RCC 7860 (cell line): Measurements from ENCODE around the gene PCDHGB6.
"Not testable (repeated sequence)": the region's sequence is repeated elsewhere in the genome, so short reads cannot be mapped to it uniquely, and the experiment has no call there.

Experiments used
- DNase-seq: peaks from one replicate; pipeline ENCODE4 v3.0.0-alpha.2; 2015; ENCODE audit warnings: low spot score
- FAIRE-seq: peaks from 2 replicates; lab custom pipeline; 2012; peaks lifted over from hg19 to GRCh38; lab: Jason Lieb, UNC

PCDHGB6 gene

DNA sequence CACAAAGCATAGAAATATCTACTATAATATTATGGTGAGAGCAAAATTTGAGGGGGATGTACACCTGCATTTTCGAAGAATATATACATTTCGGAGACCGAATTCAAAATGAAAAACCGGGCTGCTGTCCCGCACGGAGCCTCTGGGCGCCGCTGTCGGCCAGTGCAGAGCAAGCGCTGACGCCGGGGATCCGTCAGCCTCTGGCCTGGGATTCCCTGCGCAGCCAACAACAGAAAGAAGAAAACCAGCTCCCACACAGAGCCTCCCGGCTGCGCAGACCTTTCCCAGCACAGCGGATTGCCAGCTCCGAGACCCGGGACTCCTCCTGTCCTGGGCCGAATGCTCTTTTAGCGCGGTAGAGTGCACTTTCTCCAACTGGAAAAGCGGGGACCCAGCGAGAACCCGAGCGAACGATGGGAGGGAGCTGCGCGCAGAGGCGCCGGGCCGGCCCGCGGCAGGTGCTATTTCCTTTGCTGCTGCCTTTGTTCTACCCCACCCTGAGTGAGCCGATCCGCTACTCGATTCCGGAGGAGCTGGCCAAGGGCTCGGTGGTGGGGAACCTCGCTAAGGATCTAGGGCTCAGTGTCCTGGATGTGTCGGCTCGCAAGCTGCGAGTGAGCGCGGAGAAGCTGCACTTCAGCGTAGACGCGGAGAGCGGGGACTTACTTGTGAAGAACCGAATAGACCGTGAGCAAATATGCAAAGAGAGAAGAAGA lies at the start of gene PCDHGB6:
Gene PCDHGB6, plus strand, starts transcription at position 232 of the 716 bp plus-strand sequence. Its CDS starts 182 bp downstream, at position 414.
- peak; percentile 35 for DNase-seq
- not testable (repeated sequence) for FAIRE-seq

DNA sequence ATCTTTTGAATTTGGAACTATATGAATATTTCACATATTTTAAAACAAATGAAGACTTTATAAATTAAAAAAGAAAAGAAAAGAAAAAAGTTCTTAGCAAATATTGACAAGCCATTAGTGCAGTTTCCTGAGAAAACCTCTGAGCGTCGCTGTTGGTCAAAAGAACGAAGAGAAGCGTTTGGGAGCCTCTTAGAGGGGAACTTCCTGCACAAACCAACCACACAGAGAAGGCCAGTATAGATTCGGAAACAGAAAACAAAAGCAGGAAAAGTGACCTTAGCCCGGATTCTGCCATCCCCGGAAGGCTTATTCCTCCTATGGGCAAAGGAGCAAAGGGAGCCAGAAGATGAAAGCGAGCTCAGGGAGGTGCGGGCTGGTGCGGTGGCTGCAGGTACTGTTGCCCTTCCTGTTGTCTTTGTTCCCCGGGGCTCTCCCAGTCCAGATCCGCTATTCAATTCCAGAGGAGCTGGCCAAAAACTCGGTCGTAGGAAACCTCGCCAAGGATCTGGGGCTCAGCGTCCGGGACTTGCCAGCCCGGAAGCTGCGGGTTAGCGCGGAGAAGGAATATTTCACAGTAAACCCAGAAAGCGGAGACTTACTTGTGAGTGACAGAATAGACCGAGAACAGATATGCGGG lies 47.9 kb upstream of the PCDHGB6 start, which contains the start of gene PCDHGB2:
Gene PCDHGB2, plus strand, starts transcription at position 205 of the 637 bp plus-strand sequence. Its CDS starts 142 bp downstream, at position 347.
- DNase-seq (no peak), FAIRE-seq (peak; percentile 2)

DNA sequence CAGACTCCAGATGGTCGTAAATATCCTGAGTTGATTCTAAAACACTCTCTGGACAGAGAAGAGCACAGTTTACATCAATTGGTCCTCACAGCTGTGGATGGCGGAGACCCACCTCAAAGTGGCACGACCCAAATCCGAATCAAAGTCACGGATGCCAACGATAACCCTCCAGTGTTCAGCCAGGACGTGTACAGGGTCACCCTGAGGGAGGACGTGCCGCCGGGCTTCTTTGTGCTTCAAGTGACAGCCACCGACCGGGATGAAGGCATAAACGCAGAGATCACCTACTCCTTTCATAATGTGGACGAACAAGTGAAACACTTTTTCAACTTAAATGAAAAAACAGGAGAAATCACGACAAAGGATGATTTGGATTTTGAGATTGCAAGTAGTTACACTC lies 47.1 kb upstream of the PCDHGB6 start:
- DNase-seq = no peak
- no peak for FAIRE-seq

DNA sequence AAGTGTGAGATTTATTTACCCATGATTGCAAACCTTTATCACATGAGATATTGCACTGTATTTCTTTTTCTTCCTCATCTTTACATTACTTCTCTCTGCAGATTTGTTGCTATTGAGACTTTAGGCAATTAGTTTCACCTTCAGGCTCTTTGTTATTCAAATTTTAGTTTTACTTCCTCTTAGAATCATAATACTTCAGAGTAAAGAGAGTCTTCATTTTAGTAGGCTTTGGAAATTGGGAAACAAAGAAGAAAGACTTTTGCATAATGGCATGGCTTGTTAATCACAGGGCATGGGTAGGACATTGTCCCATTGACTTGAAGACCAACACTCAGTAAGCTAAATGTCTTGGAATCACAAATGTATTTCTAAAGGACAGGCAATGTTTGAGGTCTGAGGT lies 45.1 kb upstream of the PCDHGB6 start:
- no peak for FAIRE-seq
- DNase-seq = no peak

DNA sequence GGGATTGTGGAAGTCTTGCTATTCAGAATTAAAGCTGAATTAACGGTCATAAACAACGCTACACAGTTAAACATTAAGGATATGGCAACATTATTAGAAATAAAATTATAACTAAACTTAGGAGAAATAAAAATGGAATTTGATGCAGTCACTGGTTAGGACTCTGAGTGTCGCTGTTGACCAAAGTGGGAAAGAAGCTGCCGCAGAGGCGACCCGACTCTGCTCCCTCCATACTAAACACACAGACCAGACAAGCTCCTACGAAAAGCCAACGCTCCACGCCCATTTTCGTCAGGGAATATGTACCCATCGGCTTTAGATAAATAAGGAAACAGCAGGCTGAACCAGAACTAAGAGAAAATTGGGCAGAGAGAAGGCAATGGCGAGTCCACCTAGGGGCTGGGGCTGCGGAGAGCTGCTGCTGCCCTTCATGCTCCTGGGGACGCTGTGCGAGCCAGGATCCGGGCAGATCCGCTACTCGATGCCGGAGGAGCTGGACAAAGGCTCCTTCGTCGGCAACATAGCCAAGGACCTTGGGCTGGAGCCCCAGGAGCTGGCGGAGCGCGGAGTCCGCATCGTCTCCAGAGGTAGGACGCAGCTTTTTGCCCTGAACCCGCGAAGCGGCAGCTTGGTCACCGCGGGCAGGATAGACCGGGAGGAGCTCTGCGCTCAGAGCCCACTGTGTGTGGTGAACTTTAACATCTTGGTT lies 43.7 kb upstream of the PCDHGB6 start, which contains the start of gene PCDHGA5:
Gene PCDHGA5, plus strand, starts transcription at position 211 of the 709 bp plus-strand sequence. Its CDS starts 169 bp downstream, at position 380.
- FAIRE-seq (no peak), DNase-seq (no peak)

DNA sequence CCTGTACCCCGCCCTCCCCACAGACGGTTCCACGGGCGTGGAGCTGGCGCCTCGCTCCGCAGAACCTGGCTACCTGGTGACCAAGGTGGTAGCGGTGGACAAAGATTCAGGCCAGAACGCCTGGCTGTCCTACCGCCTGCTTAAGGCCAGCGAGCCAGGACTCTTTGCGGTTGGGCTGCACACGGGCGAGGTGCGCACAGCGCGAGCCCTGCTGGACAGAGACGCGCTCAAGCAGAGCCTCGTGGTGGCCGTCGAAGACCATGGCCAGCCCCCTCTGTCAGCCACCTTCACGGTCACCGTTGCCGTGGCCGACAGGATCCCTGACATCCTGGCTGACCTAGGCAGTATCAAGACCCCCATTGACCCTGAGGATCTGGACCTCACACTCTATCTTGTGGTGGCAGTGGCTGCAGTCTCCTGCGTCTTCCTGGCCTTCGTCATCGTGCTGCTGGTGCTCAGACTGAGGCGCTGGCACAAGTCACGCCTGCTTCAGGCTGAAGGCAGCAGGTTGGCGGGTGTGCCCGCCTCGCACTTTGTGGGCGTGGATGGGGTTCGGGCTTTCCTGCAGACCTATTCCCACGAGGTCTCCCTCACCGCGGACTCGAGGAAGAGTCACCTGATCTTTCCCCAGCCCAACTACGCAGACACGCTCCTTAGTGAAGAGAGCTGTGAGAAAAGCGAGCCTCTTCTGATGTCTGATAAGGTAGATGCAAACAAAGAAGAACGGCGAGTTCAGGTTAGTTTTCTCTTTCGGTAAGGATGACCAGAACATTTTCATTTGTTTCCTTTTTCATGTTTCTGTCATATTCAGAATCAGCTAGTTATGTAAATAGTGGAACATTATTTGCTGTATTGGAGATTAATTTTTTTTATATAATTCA lies 41.6 kb upstream of the PCDHGB6 start:
- FAIRE-seq (no peak), DNase-seq (no peak)

DNA sequence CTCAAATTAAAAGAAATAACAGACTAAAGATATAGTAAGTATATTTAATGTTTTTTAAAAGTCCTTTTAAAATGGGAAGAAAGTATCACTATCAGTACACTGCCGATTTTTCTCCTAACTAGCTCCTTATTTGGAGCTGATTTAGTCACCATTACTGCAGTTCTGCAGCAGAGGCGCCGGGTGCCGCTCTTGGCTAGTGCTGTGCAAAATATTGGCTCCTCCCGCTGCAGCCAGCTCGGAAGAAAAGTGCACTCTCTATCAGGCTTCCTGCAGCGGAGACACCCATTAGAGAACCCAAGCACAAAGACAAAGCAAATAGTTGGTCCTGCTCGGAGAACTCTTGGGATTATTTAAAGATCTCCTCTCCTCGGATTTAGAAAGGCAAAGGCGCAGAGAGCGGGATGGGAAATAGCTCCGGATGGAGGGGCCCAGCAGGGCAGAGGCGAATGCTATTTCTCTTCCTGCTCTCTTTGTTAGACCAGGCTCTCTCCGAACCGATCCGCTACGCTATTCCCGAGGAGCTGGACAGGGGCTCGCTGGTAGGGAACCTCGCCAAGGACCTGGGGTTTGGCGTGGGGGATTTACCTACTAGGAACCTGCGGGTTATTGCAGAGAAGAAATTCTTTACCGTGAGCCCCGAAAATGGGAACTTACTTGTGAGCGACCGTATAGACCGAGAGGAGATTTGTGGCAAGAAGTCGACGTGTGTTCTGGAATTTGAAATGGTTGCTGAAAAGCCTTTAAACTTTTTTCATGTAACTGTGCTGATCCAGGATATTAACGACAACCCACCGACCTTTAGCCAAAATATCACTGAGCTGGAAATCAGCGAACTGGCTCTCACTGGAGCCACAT lies 37.6 kb upstream of the PCDHGB6 start, which contains the start of gene PCDHGB3:
Gene PCDHGB3, plus strand, starts transcription at position 249 of the 855 bp plus-strand sequence. Its CDS starts 153 bp downstream, at position 402.
- no peak for DNase-seq
- FAIRE-seq = no peak

DNA sequence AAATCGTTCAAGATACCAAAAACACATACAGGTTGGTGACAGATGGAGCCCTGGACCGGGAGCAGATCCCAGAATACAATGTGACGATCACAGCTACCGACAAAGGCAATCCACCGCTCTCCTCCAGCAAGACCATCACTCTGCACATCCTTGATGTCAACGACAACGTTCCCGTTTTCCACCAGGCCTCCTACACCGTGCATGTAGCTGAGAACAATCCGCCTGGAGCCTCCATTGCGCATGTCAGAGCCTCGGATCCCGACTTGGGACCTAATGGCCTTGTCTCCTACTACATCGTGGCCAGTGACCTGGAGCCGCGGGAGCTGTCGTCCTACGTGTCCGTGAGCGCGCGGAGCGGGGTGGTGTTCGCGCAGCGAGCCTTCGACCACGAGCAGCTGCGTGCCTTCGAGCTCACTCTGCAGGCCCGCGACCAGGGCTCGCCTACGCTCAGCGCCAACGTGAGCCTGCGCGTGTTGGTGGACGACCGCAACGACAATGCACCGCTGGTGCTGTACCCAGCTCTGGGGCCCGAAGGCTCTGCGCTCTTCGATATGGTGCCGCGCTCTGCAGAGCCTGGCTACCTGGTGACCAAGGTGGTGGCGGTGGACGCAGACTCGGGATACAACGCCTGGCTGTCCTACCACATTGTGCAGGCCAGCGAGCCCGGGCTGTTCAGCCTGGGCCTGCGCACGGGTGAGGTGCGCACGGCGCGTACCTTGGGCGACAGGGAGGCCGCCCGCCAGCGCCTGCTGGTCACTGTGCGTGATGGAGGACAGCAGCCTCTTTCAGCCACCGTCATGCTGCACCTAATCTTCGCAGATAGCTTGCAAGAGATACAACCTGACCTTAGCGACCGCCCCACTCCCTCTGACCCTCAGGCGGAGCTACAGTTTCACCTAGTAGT lies 36.0 kb upstream of the PCDHGB6 start:
- no peak for DNase-seq
- no peak for FAIRE-seq

DNA sequence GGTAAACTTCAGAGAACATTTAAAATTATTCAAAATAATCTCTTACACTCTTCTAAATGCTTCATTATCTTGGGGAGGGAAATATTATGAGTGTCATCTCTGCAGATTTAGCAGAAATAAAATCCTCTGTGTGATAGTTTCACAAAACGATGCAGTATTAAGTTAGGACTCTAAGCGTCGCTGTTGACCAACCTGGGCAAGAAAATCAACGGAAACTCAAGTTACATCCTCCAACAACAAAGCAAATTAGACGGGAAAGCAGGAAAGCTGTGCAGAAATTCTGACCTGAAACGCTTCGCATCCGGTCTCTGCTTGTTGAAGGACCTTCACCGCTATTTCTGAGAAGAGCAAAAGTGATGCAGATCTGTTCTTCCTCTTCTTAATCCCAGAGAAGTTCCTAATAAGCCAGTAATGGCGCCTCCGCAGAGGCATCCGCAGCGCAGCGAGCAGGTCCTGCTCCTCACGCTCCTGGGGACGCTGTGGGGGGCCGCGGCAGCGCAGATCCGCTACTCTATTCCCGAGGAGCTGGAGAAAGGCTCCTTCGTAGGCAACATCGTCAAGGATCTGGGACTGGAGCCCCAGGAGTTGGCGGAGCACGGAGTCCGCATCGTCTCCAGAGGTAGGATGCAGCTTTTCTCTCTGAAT lies 34.0 kb upstream of the PCDHGB6 start, which contains the start of gene PCDHGA6:
Gene PCDHGA6, plus strand, starts transcription at position 219 of the 645 bp plus-strand sequence. Its CDS starts 193 bp downstream, at position 412.
- no peak for FAIRE-seq
- no peak for DNase-seq

DNA sequence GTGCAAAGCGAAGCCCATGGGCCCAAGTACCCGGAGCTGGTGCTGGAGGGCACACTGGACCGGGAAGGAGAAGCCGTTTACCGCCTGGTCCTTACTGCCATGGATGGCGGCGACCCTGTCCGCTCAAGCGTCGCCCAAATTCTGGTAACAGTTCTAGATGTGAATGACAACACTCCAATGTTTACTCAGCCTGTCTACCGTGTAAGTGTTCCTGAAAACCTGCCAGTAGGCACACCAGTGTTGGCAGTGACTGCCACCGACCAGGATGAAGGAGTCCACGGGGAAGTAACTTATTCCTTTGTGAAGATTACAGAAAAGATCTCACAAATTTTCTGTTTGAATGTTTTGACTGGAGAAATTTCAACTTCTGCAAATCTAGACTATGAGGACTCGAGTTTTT lies 33.2 kb upstream of the PCDHGB6 start:
- FAIRE-seq (no peak), DNase-seq (no peak)

DNA sequence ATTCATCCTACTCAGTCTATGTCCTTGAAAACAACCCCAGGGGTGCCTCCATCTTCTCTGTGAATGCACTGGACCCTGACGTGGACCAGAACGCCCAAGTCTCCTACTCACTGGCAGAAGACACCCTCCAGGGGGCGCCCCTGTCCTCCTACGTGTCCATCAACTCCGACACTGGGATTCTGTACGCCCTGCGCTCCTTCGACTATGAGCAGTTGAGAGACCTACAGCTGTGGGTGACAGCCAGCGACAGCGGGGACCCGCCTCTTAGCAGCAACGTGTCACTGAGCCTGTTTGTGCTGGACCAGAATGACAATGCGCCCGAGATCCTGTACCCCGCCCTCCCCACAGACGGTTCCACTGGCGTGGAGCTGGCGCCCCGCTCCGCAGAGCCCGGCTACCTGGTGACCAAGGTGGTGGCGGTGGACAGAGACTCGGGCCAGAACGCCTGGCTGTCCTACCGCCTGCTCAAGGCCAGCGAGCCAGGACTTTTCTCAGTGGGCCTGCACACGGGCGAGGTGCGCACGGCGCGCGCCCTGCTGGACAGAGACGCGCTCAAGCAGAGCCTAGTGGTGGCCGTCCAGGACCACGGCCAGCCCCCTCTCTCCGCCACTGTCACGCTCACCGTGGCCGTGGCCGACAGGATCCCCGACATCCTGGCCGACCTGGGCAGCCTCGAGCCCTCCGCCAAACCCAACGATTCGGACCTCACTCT lies 32.2 kb upstream of the PCDHGB6 start:
- FAIRE-seq = not testable (repeated sequence)

DNA sequence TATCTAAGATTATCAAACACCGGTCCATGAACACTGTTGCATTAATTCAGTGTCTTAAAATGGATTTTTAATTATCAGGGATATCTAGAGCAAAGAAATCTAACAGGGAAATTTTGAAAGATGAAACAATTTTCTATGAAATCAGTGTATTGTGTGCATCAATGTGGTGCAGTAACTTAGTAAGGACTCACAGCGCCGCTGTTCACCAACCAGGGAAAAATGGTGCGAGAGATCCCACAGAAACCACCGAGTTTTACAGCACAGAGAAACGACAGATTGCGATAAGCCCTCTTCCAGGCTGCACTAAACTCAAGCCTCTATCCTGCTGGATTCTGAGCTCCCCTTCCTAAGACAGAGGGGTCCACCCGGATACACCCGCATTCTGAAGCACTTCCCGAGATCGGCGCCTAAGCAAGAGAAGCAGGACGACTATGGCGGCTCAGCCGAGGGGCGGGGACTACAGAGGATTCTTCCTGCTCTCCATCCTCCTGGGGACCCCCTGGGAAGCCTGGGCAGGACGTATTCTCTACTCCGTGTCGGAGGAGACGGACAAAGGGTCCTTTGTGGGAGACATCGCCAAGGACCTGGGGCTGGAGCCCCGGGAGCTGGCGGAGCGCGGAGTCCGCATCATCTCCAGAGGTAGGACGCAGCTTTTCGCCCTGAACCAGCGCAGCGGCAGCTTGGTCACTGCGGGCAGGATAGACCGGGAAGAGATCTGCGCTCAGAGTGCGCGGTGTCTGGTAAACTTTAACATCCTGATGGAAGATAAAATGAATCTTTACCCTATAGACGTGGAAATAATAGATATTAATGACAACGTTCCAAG lies 25.1 kb upstream of the PCDHGB6 start, which contains the start of gene PCDHGA7:
Gene PCDHGA7, plus strand, starts transcription at position 274 of the 826 bp plus-strand sequence. Its CDS starts 158 bp downstream, at position 432.
- no peak for FAIRE-seq
- DNase-seq = no peak

More for the DNA sequence above, 32.2 kb upstream of the PCDHGB6 start:
- DNase-seq = not testable (repeated sequence)

DNA sequence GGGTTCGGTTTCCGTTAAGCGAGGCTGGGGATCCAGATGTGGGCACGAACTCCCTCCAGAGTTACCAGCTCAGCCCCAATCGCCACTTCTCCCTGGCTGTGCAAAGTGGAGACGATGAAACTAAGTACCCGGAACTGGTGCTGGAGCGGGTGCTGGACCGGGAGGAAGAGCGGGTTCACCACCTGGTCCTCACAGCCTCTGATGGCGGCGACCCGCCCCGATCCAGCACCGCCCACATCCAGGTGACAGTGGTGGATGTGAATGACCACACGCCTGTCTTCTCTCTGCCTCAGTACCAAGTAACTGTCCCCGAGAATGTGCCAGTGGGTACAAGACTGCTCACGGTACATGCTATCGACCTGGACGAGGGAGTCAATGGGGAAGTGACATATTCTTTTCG lies 24.5 kb upstream of the PCDHGB6 start:
- FAIRE-seq = no peak
- DNase-seq = no peak

DNA sequence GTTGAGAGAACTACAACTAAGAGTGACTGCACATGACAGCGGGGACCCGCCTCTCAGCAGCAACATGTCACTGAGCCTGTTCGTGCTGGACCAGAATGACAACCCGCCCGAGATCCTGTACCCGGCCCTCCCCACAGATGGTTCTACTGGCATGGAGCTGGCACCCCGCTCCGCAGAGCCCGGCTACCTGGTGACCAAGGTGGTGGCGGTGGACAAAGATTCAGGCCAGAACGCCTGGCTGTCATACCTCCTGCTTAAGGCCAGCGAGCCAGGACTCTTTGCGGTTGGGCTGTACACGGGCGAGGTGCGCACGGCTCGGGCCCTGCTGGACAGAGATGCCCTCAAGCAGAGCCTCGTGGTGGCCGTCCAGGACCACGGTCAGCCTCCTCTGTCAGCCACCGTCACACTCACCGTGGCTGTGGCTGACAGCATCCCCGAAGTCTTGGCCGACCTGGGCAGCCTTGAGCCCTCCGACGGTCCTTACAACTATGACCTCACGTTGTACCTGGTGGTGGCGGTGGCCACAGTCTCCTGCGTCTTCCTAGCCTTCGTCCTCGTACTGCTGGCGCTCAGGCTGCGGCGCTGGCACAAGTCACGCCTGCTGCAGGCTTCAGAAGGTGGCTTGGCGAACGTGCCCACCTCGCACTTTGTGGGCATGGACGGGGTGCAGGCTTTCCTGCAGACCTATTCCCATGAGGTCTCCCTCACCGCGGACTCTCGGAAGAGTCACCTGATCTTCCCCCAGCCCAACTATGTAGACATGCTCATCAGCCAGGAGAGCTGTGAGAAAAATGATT lies 23.2 kb upstream of the PCDHGB6 start:
- FAIRE-seq (no peak), DNase-seq (no peak)
